ENCODE data around the gene CHTF18. TPM values are rescaled to one million over a fixed set of nuclear protein-coding genes. Genes with fewer than 3 reads are reported as not detected.

The CHTF18 gene
- total and polyA plus RNA-seq, 2 experiments from 2014 or later: 61.3 to 129 TPM

- no peak for TF ChIP-seq REST (IDR thresholded peaks at IDR 0.05; ENCODE audit: unreplicated experiment)
- no peak for TF ChIP-seq NANOG (IDR thresholded peaks at IDR 0.05; ENCODE audit: borderline replicate concordance)
- no peak for TF ChIP-seq CREB1 (CRISPR knock-in tag; IDR thresholded peaks at IDR 0.05; ENCODE audit: low read depth)
- no peak for TF ChIP-seq ETS1 (IDR thresholded peaks at IDR 0.05)
These were observed 25.7 kb upstream of the CHTF18 start (continued) for GRCh38 chr16:762595-763268.

- 0 out of 2 replicates have a peak, but pooled peaks cover 3% of the 10 kb centered on the region for H3F3A ChIP-seq (replicated peaks; ENCODE audit: low read depth)
- H2AFZ ChIP-seq: no peak overlapping the region
- ATAC-seq (no peak), DNase-seq (ENCODE audit: low spot score) (no peak)
- Mint-ChIP-seq H3K9me3 (no peaks in the 10 kb centered on the region; the same call in 2 of the 3 replicates), H3K4me1 (no peaks in the 10 kb centered on the region; the same call in 1 of the 3 replicates), H3K4me3 (no peak overlapping the region), H3K36me3 (ENCODE audit: low read depth) (no peaks in the 10 kb centered on the region), H3K27me3 (ENCODE audit: insufficient read depth, low read depth, poor library complexity) (peaks cover 17% of the 10 kb centered on the region), H3K27ac (no peak overlapping the region)
- no peaks in the 10 kb centered on the region for H3K27me3 ChIP-seq (ENCODE audit: insufficient read depth)
- no peaks in the 10 kb centered on the region for H3K36me3 ChIP-seq (ENCODE audit: insufficient read depth)
- H3K79me2 ChIP-seq (replicated peaks; ENCODE audit: insufficient read depth): no peaks in the 10 kb centered on the region
- H3K9me2 ChIP-seq (ENCODE audit: insufficient read depth): no peaks in the 10 kb centered on the region
- no peak overlapping the region for H3K4me2 ChIP-seq
- H3K4me3 ChIP-seq: no peak overlapping the region
- no peak overlapping the region for H3K27ac ChIP-seq (ENCODE audit: low read depth)
- H4K20me1 ChIP-seq (replicated peaks; ENCODE audit: insufficient read depth): no peaks in the 10 kb centered on the region
- H3K4me1 ChIP-seq (ENCODE audit: insufficient read depth): no peaks in the 10 kb centered on the region
- TF ChIP-seq STAT1 (IDR thresholded peaks at IDR 0.05; ENCODE audit: unreplicated experiment) (no peak), CREB1 (CRISPR knock-in tag; IDR thresholded peaks at IDR 0.05; ENCODE audit: low read depth) (no peak), ZNF331 (CRISPR knock-in tag; IDR thresholded peaks at IDR 0.05; ENCODE audit: low read depth) (no peak), NANOG (IDR thresholded peaks at IDR 0.05; ENCODE audit: borderline replicate concordance) (no peak), ZNF114 (CRISPR knock-in tag; IDR thresholded peaks at IDR 0.05) (no peak), EZH2 (IDR thresholded peaks at IDR 0.05; ENCODE audit: low read depth, unreplicated experiment) (no peak), POLR2AphosphoS5 (IDR thresholded peaks at IDR 0.05; ENCODE audit: low read depth) (no peak), EZH2phosphoT487 (IDR thresholded peaks at IDR 0.05; ENCODE audit: unreplicated experiment) (no peak)
- TF ChIP-seq, protein P1, sequence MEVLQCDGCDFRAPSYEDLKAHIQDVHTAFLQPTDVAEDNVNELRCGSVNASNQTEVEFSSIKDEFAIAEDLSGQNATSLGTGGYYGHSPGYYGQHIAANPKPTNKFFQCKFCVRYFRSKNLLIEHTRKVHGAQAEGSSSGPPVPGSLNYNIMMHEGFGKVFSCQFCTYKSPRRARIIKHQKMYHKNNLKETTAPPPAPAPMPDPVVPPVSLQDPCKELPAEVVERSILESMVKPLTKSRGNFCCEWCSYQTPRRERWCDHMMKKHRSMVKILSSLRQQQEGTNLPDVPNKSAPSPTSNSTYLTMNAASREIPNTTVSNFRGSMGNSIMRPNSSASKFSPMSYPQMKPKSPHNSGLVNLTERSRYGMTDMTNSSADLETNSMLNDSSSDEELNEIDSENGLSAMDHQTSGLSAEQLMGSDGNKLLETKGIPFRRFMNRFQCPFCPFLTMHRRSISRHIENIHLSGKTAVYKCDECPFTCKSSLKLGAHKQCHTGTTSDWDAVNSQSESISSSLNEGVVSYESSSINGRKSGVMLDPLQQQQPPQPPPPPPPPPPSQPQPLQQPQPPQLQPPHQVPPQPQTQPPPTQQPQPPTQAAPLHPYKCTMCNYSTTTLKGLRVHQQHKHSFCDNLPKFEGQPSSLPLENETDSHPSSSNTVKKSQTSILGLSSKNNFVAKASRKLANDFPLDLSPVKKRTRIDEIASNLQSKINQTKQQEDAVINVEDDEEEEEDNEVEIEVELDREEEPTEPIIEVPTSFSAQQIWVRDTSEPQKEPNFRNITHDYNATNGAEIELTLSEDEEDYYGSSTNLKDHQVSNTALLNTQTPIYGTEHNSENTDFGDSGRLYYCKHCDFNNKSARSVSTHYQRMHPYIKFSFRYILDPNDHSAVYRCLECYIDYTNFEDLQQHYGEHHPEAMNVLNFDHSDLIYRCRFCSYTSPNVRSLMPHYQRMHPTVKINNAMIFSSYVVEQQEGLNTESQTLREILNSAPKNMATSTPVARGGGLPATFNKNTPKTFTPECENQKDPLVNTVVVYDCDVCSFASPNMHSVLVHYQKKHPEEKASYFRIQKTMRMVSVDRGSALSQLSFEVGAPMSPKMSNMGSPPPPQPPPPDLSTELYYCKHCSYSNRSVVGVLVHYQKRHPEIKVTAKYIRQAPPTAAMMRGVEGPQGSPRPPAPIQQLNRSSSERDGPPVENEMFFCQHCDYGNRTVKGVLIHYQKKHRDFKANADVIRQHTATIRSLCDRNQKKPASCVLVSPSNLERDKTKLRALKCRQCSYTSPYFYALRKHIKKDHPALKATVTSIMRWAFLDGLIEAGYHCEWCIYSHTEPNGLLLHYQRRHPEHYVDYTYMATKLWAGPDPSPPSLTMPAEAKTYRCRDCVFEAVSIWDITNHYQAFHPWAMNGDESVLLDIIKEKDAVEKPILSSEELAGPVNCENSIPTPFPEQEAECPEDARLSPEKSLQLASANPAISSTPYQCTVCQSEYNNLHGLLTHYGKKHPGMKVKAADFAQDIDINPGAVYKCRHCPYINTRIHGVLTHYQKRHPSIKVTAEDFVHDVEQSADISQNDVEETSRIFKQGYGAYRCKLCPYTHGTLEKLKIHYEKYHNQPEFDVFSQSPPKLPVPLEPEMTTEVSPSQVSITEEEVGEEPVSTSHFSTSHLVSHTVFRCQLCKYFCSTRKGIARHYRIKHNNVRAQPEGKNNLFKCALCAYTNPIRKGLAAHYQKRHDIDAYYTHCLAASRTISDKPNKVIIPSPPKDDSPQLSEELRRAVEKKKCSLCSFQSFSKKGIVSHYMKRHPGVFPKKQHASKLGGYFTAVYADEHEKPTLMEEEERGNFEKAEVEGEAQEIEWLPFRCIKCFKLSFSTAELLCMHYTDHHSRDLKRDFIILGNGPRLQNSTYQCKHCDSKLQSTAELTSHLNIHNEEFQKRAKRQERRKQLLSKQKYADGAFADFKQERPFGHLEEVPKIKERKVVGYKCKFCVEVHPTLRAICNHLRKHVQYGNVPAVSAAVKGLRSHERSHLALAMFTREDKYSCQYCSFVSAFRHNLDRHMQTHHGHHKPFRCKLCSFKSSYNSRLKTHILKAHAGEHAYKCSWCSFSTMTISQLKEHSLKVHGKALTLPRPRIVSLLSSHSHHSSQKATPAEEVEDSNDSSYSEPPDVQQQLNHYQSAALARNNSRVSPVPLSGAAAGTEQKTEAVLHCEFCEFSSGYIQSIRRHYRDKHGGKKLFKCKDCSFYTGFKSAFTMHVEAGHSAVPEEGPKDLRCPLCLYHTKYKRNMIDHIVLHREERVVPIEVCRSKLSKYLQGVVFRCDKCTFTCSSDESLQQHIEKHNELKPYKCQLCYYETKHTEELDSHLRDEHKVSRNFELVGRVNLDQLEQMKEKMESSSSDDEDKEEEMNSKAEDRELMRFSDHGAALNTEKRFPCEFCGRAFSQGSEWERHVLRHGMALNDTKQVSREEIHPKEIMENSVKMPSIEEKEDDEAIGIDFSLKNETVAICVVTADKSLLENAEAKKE (CRISPR knock-in tag; IDR thresholded peaks at IDR 0.05): no peak
These were observed 24.8 kb upstream of the CHTF18 start for GRCh38 chr16:763369-764183.
